Measurements from ENCODE around the gene SLC6A17.
A peak's percentile ranks its signal among the peaks of the same experiment; 100 is the strongest.

Gene SLC6A17

GRCh38 chr1:110223581-110223980 lies 73.3 kb downstream of the SLC6A17 start:
- no peak for DNase-seq

GRCh38 chr1:110224240-110224995 lies 74.1 kb downstream of the SLC6A17 start:
- DNase-seq, result no peak

GRCh38 chr1:110225212-110225611 lies 74.9 kb downstream of the SLC6A17 start:
- no peak for DNase-seq

GRCh38 chr1:110225756-110226404 lies 75.6 kb downstream of the SLC6A17 start:
- no peak for DNase-seq

- no peak for DNase-seq
Observed at GRCh38 chr1:110227774-110228173, 77.5 kb downstream of the SLC6A17 start.

- DNase-seq, result no peak
Observed at GRCh38 chr1:110228381-110228780, 78.1 kb downstream of the SLC6A17 start.

- DNase-seq, result no peak
Observed at GRCh38 chr1:110228869-110229268, 78.6 kb downstream of the SLC6A17 start.

GRCh38 chr1:110229348-110230001 lies 79.2 kb downstream of the SLC6A17 start:
- DNase-seq, result no peak

- no peak for DNase-seq
Observed at GRCh38 chr1:110230381-110231199, 80.3 kb downstream of the SLC6A17 start.

- DNase-seq, result no peak
Observed at GRCh38 chr1:110233861-110234260, 83.6 kb downstream of the SLC6A17 start.

- no peak for DNase-seq
Observed at GRCh38 chr1:110234691-110235090, 84.4 kb downstream of the SLC6A17 start.

- DNase-seq, result no peak
Observed at GRCh38 chr1:110235181-110235833, 85.0 kb downstream of the SLC6A17 start.

- DNase-seq, result peak; percentile 76
Observed at GRCh38 chr1:110235834-110236682, 85.8 kb downstream of the SLC6A17 start.

- DNase-seq, result peak; percentile 75
Observed at GRCh38 chr1:110237386-110238152, 87.3 kb downstream of the SLC6A17 start.

- DNase-seq, result no peak
Observed at GRCh38 chr1:110239441-110240430, 89.4 kb downstream of the SLC6A17 start.

GRCh38 chr1:110240476-110241210 lies 90.3 kb downstream of the SLC6A17 start:
- no peak for DNase-seq

GRCh38 chr1:110241516-110241915 lies 91.2 kb downstream of the SLC6A17 start:
- DNase-seq, result no peak

- DNase-seq, result no peak
Observed at GRCh38 chr1:110242062-110242461, 91.8 kb downstream of the SLC6A17 start.

GRCh38 chr1:110242731-110243130 lies 92.4 kb downstream of the SLC6A17 start:
- no peak for DNase-seq
